HFFc6 (cell line): ENCODE measurements around the gene MMP24. TPM values are rescaled to one million over a fixed set of nuclear protein-coding genes. Genes with fewer than 3 reads are reported as not detected.

ENCODE experiments used
- DNase-seq: peaks from one replicate; pipeline ENCODE4 v3.0.0-alpha.2; 2018
- H3K27ac Mint-ChIP-seq: 2 replicates; pipeline ENCODE4 v1.8.0; 2020; ENCODE audit warnings: mild to moderate bottlenecking, mixed read lengths
- H3K27me3 Mint-ChIP-seq: 2 replicates; pipeline ENCODE4 v1.8.0; 2021; ENCODE audit warnings: mild to moderate bottlenecking, moderate library complexity, mixed read lengths; ENCODE audit not compliant: insufficient read depth
- H3K36me3 Mint-ChIP-seq: 2 replicates; pipeline ENCODE4 v1.8.0; 2021; ENCODE audit warnings: low read depth, mixed read lengths
- H3K4me1 Mint-ChIP-seq: 2 replicates; pipeline ENCODE4 v1.8.0; 2020; ENCODE audit warnings: low read depth, mixed read lengths
- H3K4me3 Mint-ChIP-seq: 2 replicates; pipeline ENCODE4 v1.8.0; 2020; ENCODE audit warnings: mild to moderate bottlenecking, moderate library complexity, mixed read lengths
- H3K9me3 Mint-ChIP-seq: 2 replicates; pipeline ENCODE4 v1.8.0; 2020; ENCODE audit warnings: mild to moderate bottlenecking, mixed read lengths
- CTCF ChIP-seq: fragments of 200-600 bp; sonication (generic); IDR thresholded peaks from 2 replicates; pipeline ENCODE4 v1.5.0; 2021; ENCODE audit warnings: antibody characterized with exemption, mild to moderate bottlenecking
- total RNA-seq, 6 experiments: library from RNA; stranded (reverse); fragmentation: NEBNext Ultra II Directional; extraction: Animal tissue kit (Norgen Biotek cat#: 25700); gene quantifications; 2 replicates in 1 of 6; 3 replicates in 5 of 6; pipeline ENCODE4 v1.2.3, GENCODE V29; 2021

Gene MMP24
- total RNA-seq, 6 experiments from 2014 or later: 0.48 to 1.2 (median 0.65) TPM

DNA sequence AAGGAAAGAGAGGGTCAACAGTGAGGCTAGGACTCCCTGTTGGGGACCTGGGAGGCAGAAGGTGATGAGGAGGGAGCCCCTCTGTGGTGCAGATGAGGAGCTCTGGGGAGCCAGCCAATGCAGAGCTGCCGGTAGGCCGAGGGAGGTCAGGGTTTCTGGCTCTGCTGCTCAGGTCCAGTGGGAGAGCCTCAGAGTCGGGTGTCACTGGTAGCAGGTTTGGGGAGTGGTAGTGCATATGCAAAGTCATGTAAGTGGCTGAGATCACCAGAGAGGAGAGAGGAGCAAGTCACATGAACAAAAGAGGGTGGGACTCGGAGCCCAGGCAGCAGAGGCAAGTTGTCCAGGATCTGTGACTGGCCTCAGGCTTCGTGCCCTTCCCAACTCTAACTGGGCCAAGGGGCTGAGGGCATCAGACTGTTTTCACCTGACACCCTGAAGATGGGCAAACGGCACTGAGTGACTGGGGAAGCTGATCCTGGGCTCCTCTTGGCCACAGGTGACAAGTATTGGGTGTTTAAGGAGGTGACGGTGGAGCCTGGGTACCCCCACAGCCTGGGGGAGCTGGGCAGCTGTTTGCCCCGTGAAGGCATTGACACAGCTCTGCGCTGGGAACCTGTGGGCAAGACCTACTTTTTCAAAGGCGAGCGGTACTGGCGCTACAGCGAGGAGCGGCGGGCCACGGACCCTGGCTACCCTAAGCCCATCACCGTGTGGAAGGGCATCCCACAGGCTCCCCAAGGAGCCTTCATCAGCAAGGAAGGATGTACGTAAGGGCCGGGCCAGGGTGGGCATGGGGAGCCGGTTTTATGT, 44.8 kb downstream of the MMP24 start:
- no peak for TF ChIP-seq CTCF
- DNase-seq: no peak
- Mint-ChIP-seq H3K4me3 (no peak overlapping the region), H3K27me3 (no peaks in the 10 kb centered on the region; the same call in 1 of the 2 replicates), H3K4me1 (peaks cover 21% of the 10 kb centered on the region), H3K27ac (peak overlapping the region; percentile 25; the same call in 1 of the 2 replicates), H3K36me3 (no peaks in the 10 kb centered on the region), H3K9me3 (no peaks in the 10 kb centered on the region)

DNA sequence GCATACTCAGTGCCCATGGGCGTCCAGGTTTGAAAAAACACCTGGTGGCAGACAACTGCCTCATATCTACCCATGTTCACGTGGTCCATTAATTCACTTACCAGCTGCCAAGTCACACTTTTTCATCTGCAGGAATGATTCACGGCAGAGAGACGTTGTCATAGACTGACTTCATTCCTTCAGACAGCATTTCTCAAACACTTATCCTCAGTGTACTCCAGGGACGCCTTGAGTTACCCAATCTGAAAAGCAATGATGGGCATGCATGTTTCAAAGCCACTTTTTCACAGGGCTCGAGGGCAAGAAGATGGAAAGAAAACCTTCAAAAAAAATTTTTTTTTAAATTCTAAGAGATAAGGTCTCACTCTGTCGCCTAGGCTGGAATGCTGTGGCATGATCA, 45.4 kb downstream of the MMP24 start:
- TF ChIP-seq CTCF: no peak
- H3K27ac Mint-ChIP-seq: peak overlapping the region; percentile 25; the same call in 1 of the 2 replicates
- DNase-seq: peak; percentile 61
- no peak overlapping the region for H3K4me3 Mint-ChIP-seq
- H3K9me3 Mint-ChIP-seq: no peaks in the 10 kb centered on the region
- no peaks in the 10 kb centered on the region; the same call in none of the 2 replicates for H3K27me3 Mint-ChIP-seq
- H3K4me1 Mint-ChIP-seq: peaks cover 15% of the 10 kb centered on the region
- H3K36me3 Mint-ChIP-seq: peaks cover 1% of the 10 kb centered on the region; the same call in 1 of the 2 replicates

GRCh38 chr20:35273449-35274171, 47.1 kb downstream of the MMP24 start:
- no peak for DNase-seq
- TF ChIP-seq CTCF: no peak
- Mint-ChIP-seq H3K4me1 (peaks cover 20% of the 10 kb centered on the region), H3K36me3 (peaks cover 13% of the 10 kb centered on the region), H3K27me3 (no peaks in the 10 kb centered on the region; the same call in none of the 2 replicates), H3K27ac (no peak overlapping the region), H3K9me3 (no peaks in the 10 kb centered on the region), H3K4me3 (no peak overlapping the region)

DNA sequence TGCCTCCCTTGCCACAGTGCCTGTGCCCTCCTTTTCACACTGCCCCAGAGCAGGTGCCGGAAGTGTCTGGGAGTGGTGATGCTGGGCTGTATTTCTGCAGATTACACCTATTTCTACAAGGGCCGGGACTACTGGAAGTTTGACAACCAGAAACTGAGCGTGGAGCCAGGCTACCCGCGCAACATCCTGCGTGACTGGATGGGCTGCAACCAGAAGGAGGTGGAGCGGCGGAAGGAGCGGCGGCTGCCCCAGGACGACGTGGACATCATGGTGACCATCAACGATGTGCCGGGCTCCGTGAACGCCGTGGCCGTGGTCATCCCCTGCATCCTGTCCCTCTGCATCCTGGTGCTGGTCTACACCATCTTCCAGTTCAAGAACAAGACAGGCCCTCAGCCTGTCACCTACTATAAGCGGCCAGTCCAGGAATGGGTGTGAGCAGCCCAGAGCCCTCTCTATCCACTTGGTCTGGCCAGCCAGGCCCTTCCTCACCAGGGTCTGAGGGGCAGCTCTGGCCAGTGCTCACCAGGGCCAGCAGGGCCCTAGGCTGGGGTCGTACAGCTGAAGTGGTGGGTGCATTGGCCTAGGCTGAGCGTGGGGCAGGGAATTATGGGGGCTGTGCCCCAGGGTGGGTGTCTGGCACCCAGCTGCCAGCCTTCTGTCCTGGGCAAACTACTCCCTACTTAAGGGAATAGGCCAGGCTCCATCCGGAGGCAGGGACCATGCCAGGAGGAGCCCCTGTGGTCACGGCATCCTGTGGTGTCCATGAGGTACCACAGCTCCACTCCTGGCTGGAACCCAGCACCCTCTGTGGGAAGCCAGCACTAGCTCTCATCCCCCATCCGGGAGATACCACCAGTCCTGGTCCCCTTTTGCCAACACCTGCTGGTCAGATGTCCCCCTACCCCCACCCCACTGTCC, 47.9 kb downstream of the MMP24 start:
- Mint-ChIP-seq H3K27ac (no peak overlapping the region), H3K36me3 (peaks cover 21% of the 10 kb centered on the region), H3K4me1 (peaks cover 29% of the 10 kb centered on the region), H3K9me3 (no peaks in the 10 kb centered on the region), H3K4me3 (no peak overlapping the region), H3K27me3 (no peaks in the 10 kb centered on the region; the same call in none of the 2 replicates)
- DNase-seq: no peak
- no peak for TF ChIP-seq CTCF

GRCh38 chr20:35275741-35276251, 49.3 kb downstream of the MMP24 start:
- Mint-ChIP-seq H3K4me1 (peaks cover 39% of the 10 kb centered on the region), H3K27me3 (no peaks in the 10 kb centered on the region; the same call in none of the 2 replicates), H3K9me3 (no peaks in the 10 kb centered on the region), H3K4me3 (0 out of 2 replicates have a peak overlapping the region, but pooled peaks have one; percentile 98), H3K36me3 (peaks cover 35% of the 10 kb centered on the region), H3K27ac (no peak overlapping the region)
- no peak for TF ChIP-seq CTCF
- DNase-seq: no peak
